MCF 10A (cell line): ENCODE results near the gene CR1L. TPM values are rescaled to one million over a fixed set of nuclear protein-coding genes. Genes with fewer than 3 reads are reported as not detected.

Experiments
- BruUV-seq: library from RNA; stranded (reverse); fragments of 400-500 nt; replicated peaks from 2 replicates; lab custom pipeline; 2021; lab: Mats Ljungman, UMichigan
- CTCF ChIA-PET: fragments of 300-600 bp; sonication (Branson Sonifier 250); formaldehyde crosslinking; extraction: SDS; loops from one replicate; lab custom pipeline; 2021; ENCODE audit warnings: antibody characterized with exemption, inconsistent platforms; lab: Yijun Ruan, JAX
- POLR2A ChIA-PET: fragments of 300-600, 350-650 bp; sonication (Branson Sonifier 250); formaldehyde crosslinking; extraction: SDS; loops from one replicate; lab custom pipeline; 2020; ENCODE audit warnings: antibody characterized with exemption, inconsistent platforms; lab: Yijun Ruan, JAX
- DNase-seq: peaks from one replicate; pipeline ENCODE4 v3.0.0-alpha.2; 2018; ENCODE audit not compliant: unreplicated experiment
- H3K27ac Mint-ChIP-seq: one replicate; pipeline ENCODE4 v1.8.0; 2022; ENCODE audit warnings: mild to moderate bottlenecking, low read depth, mixed read lengths; ENCODE audit not compliant: unreplicated experiment
- H3K27me3 Mint-ChIP-seq: one replicate; pipeline ENCODE4 v1.8.0; 2022; ENCODE audit warnings: mixed read lengths; ENCODE audit not compliant: insufficient read depth, unreplicated experiment
- H3K36me3 Mint-ChIP-seq: one replicate; pipeline ENCODE4 v1.8.0; 2022; ENCODE audit warnings: mild to moderate bottlenecking, moderate library complexity, mixed read lengths; ENCODE audit not compliant: insufficient read depth, unreplicated experiment
- H3K4me1 Mint-ChIP-seq: one replicate; pipeline ENCODE4 v1.8.0; 2022; ENCODE audit warnings: mixed read lengths; ENCODE audit not compliant: insufficient read depth, unreplicated experiment
- H3K4me3 Mint-ChIP-seq: one replicate; pipeline ENCODE4 v1.8.0; 2022; ENCODE audit warnings: mild to moderate bottlenecking, moderate library complexity, mixed read lengths; ENCODE audit not compliant: unreplicated experiment
- H3K9me3 Mint-ChIP-seq: one replicate; pipeline ENCODE4 v1.8.0; 2022; ENCODE audit warnings: mixed read lengths; ENCODE audit not compliant: unreplicated experiment
- CTCF ChIP-seq: fragments of 200-600 bp; IDR thresholded peaks from one replicate; pipeline ENCODE4 v1.8.0; 2022; ENCODE audit warnings: antibody characterized with exemption, mild to moderate bottlenecking; ENCODE audit not compliant: unreplicated experiment
- intact Hi-C: fragments of 100-400 bp; cut with micrococcal nuclease; formaldehyde crosslinking; loops from 2 replicates; pipeline ENCODE4 v1.14.1; 2022
- total RNA-seq: library from RNA; stranded (reverse); gene quantifications from 2 replicates; pipeline ENCODE4 v1.2.3, GENCODE V29; 2022

CR1L gene
- total RNA-seq, 1 experiment from 2014 or later = not detected

GRCh38 chr1:207647671-207648333 lies 2.9 kb downstream of the CR1L start:
- H3K27ac Mint-ChIP-seq = no peak overlapping the region
- no peak overlapping the region for H3K4me3 Mint-ChIP-seq
- no TSS peak for BruUV-seq
- no peaks in the 10 kb centered on the region for H3K36me3 Mint-ChIP-seq
- peaks cover 7% of the 10 kb centered on the region for H3K4me1 Mint-ChIP-seq
- intact Hi-C loops = no loop called here
- no peaks in the 10 kb centered on the region for H3K27me3 Mint-ChIP-seq
- ChIA-PET CTCF (interaction anchor here (0.6 to 2.9 kb wide), 9 partner anchors 10 to 126 kb away, joined by 3 to 11 read pairs (median 3); no protein-coding TSS in a partner anchor), POLR2A (interaction anchor here (0.5 kb wide), 1 partner anchor 7 kb away, joined by 3 read pairs; no protein-coding TSS in a partner anchor)
- H3K9me3 Mint-ChIP-seq = no peaks in the 10 kb centered on the region
- no peak for DNase-seq
- no peak for TF ChIP-seq CTCF

- no peak for DNase-seq
- intact Hi-C loops = no loop called here
- H3K4me1 Mint-ChIP-seq = peaks cover 7% of the 10 kb centered on the region
- H3K27me3 Mint-ChIP-seq = no peaks in the 10 kb centered on the region
- no TSS peak for BruUV-seq
- no peak overlapping the region for H3K4me3 Mint-ChIP-seq
- H3K27ac Mint-ChIP-seq = no peak overlapping the region
- no peak for TF ChIP-seq CTCF
- ChIA-PET POLR2A (interaction anchor here (0.5 kb wide), 1 partner anchor 8 kb away, joined by 3 read pairs; no protein-coding TSS in a partner anchor), CTCF (interaction anchor here (0.6 to 2.9 kb wide), 7 partner anchors 9 to 125 kb away, joined by 3 to 11 read pairs (median 3); no protein-coding TSS in a partner anchor)
- no peaks in the 10 kb centered on the region for H3K36me3 Mint-ChIP-seq
- no peaks in the 10 kb centered on the region for H3K9me3 Mint-ChIP-seq
These were observed 3.6 kb downstream of the CR1L start for GRCh38 chr1:207648334-207649209.

- H3K4me1 Mint-ChIP-seq = peaks cover 7% of the 10 kb centered on the region
- no peaks in the 10 kb centered on the region for H3K9me3 Mint-ChIP-seq
- BruUV-seq = no TSS peak
- no peak for TF ChIP-seq CTCF
- H3K36me3 Mint-ChIP-seq = no peaks in the 10 kb centered on the region
- no peak for DNase-seq
- no peaks in the 10 kb centered on the region for H3K27me3 Mint-ChIP-seq
- H3K4me3 Mint-ChIP-seq = no peak overlapping the region
- H3K27ac Mint-ChIP-seq = no peak overlapping the region
- ChIA-PET POLR2A (interaction anchor here (0.6 to 3.2 kb wide), 3 partner anchors 8 to 29 kb away, joined by 3 to 12 read pairs (median 3); no protein-coding TSS in a partner anchor), CTCF (interaction anchor here (0.6 to 2.9 kb wide), 7 partner anchors 8 to 104 kb away, joined by 3 to 11 read pairs (median 4); no protein-coding TSS in a partner anchor)
- intact Hi-C loops = no loop called here
These were observed 4.3 kb downstream of the CR1L start for GRCh38 chr1:207649210-207649753.
